ENCODE data around the gene IFITM5. TPM values are rescaled to one million over a fixed set of nuclear protein-coding genes. Genes with fewer than 3 reads are reported as not detected.
"Not testable (repeated sequence)": the region's sequence is repeated elsewhere in the genome, so short reads cannot be mapped to it uniquely, and the experiment has no call there.

IFITM5 gene
- total and polyA plus RNA-seq, 2 of the 4 experiments (the other 2 are of a cell fraction), result not detected

GRCh38 chr11:329886-330253, 30.5 kb upstream of the IFITM5 start:
- no peak overlapping the region for H3K9ac ChIP-seq (ENCODE audit: low read depth, low read length)
- no peak overlapping the region for H3K4ac ChIP-seq (ENCODE audit: low read depth, low read length)
- ChIA-PET POLR2A (ENCODE audit: unreplicated experiment) (no interaction called here), CTCF (no interaction called here)
- dilution Hi-C loops (cut with HindIII; ENCODE audit: low sequenced_read_pairs, unreplicated experiment), result no loop called here
- no peak overlapping the region for H3K23ac ChIP-seq (ENCODE audit: low read depth, low read length)
- H3K27ac ChIP-seq (ENCODE audit: insufficient read depth, low read length), result no peak overlapping the region
- no peak overlapping the region for H3K4me2 ChIP-seq (ENCODE audit: low read depth, low read length)
- DNase-seq (no peak), ATAC-seq (ENCODE audit: low read depth) (no peak)
- H4K20me1 ChIP-seq (ENCODE audit: insufficient read depth, low read length), result no peaks in the 10 kb centered on the region
- no peaks in the 10 kb centered on the region for H3K27me3 ChIP-seq (ENCODE audit: control insufficient read depth, insufficient read depth, low read length)
- H3K4me1 ChIP-seq (ENCODE audit: control insufficient read depth, insufficient read depth, low read length), result peaks cover 7% of the 10 kb centered on the region
- H2AK5ac ChIP-seq (ENCODE audit: low read depth, low read length), result no peak overlapping the region
- no peak overlapping the region for H2AK9ac ChIP-seq (replicated peaks; ENCODE audit: low read depth, low read length, poor library complexity)
- no peak overlapping the region for H2BK20ac ChIP-seq (ENCODE audit: low read depth, low read length)
- H2AFZ ChIP-seq (replicated peaks; ENCODE audit: low read length, poor library complexity), result no peak overlapping the region
- no peaks in the 10 kb centered on the region for H3K9me1 ChIP-seq (ENCODE audit: insufficient read depth, low read length)
- H3K4me3 ChIP-seq (ENCODE audit: insufficient read depth, low read depth, low read length), result no peak overlapping the region
- intact Hi-C loops (cut with micrococcal nuclease), result no loop called here
- H4K91ac ChIP-seq (ENCODE audit: insufficient read depth, low read depth, low read length), result no peak overlapping the region
- no peak overlapping the region for H2BK15ac ChIP-seq (ENCODE audit: low read depth, low read length)
- H4K8ac ChIP-seq (ENCODE audit: low read depth in 2 of 2, low read length in 2 of 2), result no peak overlapping the region
- WGBS, 2 experiments (ENCODE audit: extremely low coverage in 2 of 2, insufficient read length in 1 of 2), result 100% methylated on average over 1 of the region's 2 CpGs; no CpG with 5 or more reads in 1 of the 2 experiments
- H3K18ac ChIP-seq (ENCODE audit: low read depth, low read length), result no peak overlapping the region
- no peaks in the 10 kb centered on the region for H3K36me3 ChIP-seq (ENCODE audit: control insufficient read depth, insufficient read depth, low read length)
- no peak overlapping the region for H2BK5ac ChIP-seq (ENCODE audit: low read depth, low read length, poor library complexity, severe bottlenecking)
- no peak for TF ChIP-seq BHLHE40 (IDR thresholded peaks at IDR 0.05; ENCODE audit: low read depth, low read length)
- TF ChIP-seq CEBPB (IDR thresholded peaks at IDR 0.05; ENCODE audit: low read depth, low read length), result no peak
- TF ChIP-seq MAZ (IDR thresholded peaks at IDR 0.05; ENCODE audit: borderline replicate concordance, low read depth, low read length), result no peak
- TF ChIP-seq RCOR1 (IDR thresholded peaks at IDR 0.05; ENCODE audit: insufficient replicate concordance, low read length), result no peak
- no peak for TF ChIP-seq ELK1 (IDR thresholded peaks at IDR 0.05; ENCODE audit: borderline replicate concordance, low read depth, low read length)
- TF ChIP-seq USF2 (IDR thresholded peaks at IDR 0.05; ENCODE audit: low read depth, low read length), result no peak
- TF ChIP-seq MAFK (IDR thresholded peaks at IDR 0.05; ENCODE audit: low read depth, low read length), result no peak
- no peaks in the 10 kb centered on the region for H3K9me3 ChIP-seq (ENCODE audit: control insufficient read depth, insufficient read depth, low read length)
- BruUV-seq (replicated peaks), result no TSS peak
- H3K56ac ChIP-seq (ENCODE audit: extremely low read depth, insufficient read depth, low read length), result no peak overlapping the region
- no peak overlapping the region for H3K14ac ChIP-seq (replicated peaks; ENCODE audit: low read depth, low read length)
- no peaks in the 10 kb centered on the region for H3K79me1 ChIP-seq (ENCODE audit: low read depth in 1 of 2, low read length in 2 of 2)
- no peak overlapping the region for H4K5ac ChIP-seq (ENCODE audit: low read depth, low read length)
- no peak overlapping the region for H2BK120ac ChIP-seq (ENCODE audit: low read depth, low read length)
- in situ Hi-C loops (cut with MboI; ENCODE audit: low sequenced_read_pairs), result no loop called here

GRCh38 chr11:328516-329100, 29.3 kb upstream of the IFITM5 start:
- H3K4me2 ChIP-seq (ENCODE audit: low read depth, low read length); H3K4ac ChIP-seq (ENCODE audit: low read depth, low read length); BruUV-seq (replicated peaks); H3K27me3 ChIP-seq (ENCODE audit: control insufficient read depth, insufficient read depth, low read length); POLR2A ChIA-PET (ENCODE audit: unreplicated experiment); H4K20me1 ChIP-seq (ENCODE audit: insufficient read depth, low read length); H4K8ac ChIP-seq (ENCODE audit: low read depth in 2 of 2, low read length in 2 of 2); H3K27ac ChIP-seq (ENCODE audit: insufficient read depth, low read length); in situ Hi-C loops (cut with MboI; ENCODE audit: low sequenced_read_pairs); dilution Hi-C loops (cut with HindIII; ENCODE audit: low sequenced_read_pairs, unreplicated experiment); intact Hi-C loops (cut with micrococcal nuclease); H2BK20ac ChIP-seq (ENCODE audit: low read depth, low read length); H3K9me1 ChIP-seq (ENCODE audit: insufficient read depth, low read length); H2AK9ac ChIP-seq (replicated peaks; ENCODE audit: low read depth, low read length, poor library complexity); H4K91ac ChIP-seq (ENCODE audit: insufficient read depth, low read depth, low read length); H3K14ac ChIP-seq (replicated peaks; ENCODE audit: low read depth, low read length); H3K18ac ChIP-seq (ENCODE audit: low read depth, low read length); H2AK5ac ChIP-seq (ENCODE audit: low read depth, low read length); CTCF ChIA-PET; H3K79me1 ChIP-seq (ENCODE audit: low read depth in 1 of 2, low read length in 2 of 2); H3K9ac ChIP-seq (ENCODE audit: low read depth, low read length); H2BK15ac ChIP-seq (ENCODE audit: low read depth, low read length); DNase-seq; H4K5ac ChIP-seq (ENCODE audit: low read depth, low read length); ATAC-seq (ENCODE audit: low read depth); H2BK120ac ChIP-seq (ENCODE audit: low read depth, low read length); H2BK5ac ChIP-seq (ENCODE audit: low read depth, low read length, poor library complexity, severe bottlenecking); H3K56ac ChIP-seq (ENCODE audit: extremely low read depth, insufficient read depth, low read length); H3K36me3 ChIP-seq (ENCODE audit: control insufficient read depth, insufficient read depth, low read length); H2AFZ ChIP-seq (replicated peaks; ENCODE audit: low read length, poor library complexity); H3K4me3 ChIP-seq (ENCODE audit: insufficient read depth, low read depth, low read length); H3K9me3 ChIP-seq (ENCODE audit: control insufficient read depth, insufficient read depth, low read length); H3K23ac ChIP-seq (ENCODE audit: low read depth, low read length): not testable (repeated sequence)
- peaks cover 13% of the 10 kb centered on the region for H3K4me1 ChIP-seq (ENCODE audit: control insufficient read depth, insufficient read depth, low read length)
- WGBS, 2 experiments (ENCODE audit: extremely low coverage in 2 of 2, insufficient read length in 1 of 2), result no CpG with 5 or more reads among the region's 15 CpGs
